RPMI7951 (cell line): ENCODE measurements around the gene CIRBP. TPM values are rescaled to one million over a fixed set of nuclear protein-coding genes. Genes with fewer than 3 reads are reported as not detected.

Experiments
- DNase-seq: peaks from one replicate; pipeline ENCODE4 v3.0.0-alpha.2; 2012; ENCODE audit warnings: low read depth
- total RNA-seq: library from RNA; depleted of rRNA; stranded (reverse); fragments of >200 nt; shearing (Covaris generic); gene quantifications from 2 replicates; pipeline ENCODE4 v1.2.3, GENCODE V29; 2014

Gene CIRBP
- total RNA-seq, 1 experiment from 2014 or later = 44.2 TPM

DNA sequence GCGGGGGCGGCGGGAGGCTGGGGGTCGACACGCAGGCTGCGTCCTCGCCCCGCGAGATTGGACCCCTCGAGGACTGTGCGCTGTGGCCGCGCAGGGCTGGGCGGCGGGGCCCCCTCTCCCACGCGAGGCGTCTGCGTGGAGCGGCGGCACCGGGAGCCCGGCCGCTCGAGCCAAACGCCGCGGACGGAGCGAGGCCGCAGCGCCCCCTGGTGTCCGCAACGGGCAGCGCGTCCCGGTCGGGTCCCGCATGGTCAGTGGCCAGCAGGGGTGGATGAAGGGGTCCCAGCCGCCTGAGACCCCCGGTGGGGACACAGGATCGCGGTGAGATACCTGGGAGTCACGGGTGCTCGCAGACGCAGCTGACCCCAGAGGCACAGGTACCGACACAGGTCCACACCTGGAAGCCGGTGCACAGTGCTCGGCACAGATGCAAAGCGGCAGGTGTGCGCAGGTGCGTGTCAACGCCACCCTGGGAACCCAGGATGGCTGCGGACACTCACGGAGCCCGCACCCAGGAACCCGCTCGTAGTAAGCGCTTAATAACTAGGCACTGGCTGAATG lies 2.1 kb upstream of the CIRBP start:
- peak; percentile 58 for DNase-seq

DNA sequence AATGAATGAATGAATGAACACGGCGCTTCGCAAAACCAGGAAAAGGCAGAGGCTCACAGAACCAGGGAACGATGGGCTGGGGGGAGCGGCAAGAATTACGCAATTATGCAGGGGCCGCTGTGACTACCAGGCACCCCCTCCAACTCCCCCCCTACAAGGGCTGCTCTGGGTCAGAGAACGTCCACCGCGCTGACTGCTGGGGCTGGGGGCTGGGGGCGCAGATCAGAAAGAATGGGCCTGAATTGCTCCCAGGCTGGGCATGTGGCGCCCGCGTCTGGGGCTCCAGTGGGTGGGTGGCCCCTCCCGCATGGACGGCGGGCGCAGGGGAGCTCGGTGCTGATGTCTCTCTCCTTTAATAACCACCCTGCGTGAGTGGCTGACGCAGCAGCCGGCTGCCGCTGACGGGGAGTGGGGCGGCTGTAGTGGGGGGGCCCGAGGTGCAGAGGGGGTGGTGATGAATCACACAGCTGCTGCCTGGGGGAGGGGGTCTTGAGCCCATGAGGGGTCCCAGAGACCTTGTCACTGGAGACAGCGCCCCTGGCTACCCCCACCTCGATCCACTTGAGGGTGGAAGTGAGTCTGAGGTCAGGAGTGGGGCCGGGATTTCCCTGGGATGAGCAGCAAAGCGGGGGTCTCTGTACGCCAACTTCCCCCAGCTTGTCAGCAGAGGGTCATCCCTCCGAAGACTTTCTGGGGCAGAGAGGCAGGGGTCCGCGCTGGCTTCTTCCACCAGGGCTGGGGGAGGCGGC lies 1.5 kb upstream of the CIRBP start:
- no peak for DNase-seq

DNA sequence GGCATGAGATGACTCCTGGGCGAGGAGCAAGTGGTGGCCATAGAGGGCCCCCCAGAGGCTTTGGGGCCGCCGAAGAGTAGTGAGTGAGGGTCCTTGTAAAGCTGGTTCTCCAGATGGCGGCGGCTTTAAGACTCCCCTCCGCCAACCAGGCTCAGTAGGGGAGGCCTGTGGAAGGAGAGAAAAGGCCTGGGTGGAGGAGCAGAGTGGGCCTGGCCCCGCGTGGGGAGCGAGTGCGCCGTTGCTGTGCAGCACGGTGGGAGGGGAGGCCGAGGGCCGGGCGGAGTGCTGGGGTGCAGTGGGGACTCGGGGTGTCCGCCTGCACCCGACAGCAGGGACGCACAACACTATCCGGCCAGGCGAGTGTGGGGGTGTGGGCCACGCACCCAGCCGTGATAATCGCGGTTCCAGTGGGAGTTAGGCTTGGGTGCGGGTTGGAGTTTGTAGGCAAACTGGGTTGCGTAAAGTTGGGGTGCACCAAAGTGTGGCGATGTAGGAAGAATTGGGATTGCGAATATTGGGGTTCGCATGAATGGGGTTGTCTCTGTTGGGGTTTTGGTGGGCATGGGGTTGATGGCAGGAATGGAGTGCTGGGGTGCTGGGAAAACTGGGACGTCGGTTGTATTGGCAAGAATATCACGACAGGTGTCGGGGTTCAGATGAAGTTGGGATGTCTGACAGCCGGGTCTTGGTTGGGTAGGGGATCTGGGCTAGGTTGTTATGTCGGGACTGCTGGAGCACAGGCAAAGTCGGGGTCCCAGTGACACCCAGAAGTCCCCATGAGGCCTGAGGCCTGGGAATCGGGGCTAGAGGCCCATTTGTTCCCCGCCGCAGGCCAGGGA lies 687 bp upstream of the CIRBP start:
- no peak for DNase-seq

DNA sequence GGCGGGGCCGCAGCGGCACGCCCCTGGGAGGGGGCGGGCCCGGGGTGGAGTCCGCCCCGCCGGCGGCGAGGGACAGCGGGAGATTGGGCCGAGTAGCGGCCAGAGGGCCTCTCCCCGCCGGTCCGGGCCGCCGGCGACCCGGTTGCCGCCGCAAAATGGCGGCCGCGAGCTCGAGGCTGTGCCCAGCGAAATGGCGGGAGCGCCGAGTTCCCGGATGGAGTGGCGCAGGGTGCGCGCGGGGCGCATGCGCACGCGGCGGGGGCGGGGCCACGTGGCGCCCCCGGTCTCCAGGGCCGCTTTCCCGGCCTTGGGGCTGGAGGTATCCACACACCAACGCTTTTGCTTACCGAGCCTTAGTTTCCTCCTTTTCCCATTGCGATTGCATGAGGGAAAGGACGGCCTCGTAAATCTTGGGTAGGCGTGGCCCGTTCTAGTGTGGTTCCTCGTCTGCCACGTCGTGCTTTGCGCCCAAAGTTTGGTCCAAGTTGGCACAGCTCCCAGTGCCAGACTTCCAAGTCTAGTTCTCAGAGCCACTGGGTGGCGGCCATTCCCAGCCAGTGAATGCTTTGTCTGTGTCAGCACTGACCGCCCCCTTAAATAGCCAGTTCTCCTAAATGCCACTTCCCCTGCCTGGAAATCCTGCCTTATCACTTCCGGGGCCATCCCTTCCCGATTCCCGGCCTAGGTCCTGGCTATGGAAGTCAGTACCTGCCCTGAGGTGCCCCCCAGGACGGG lies 513 bp downstream of the CIRBP start:
- peak; percentile 92 for DNase-seq

DNA sequence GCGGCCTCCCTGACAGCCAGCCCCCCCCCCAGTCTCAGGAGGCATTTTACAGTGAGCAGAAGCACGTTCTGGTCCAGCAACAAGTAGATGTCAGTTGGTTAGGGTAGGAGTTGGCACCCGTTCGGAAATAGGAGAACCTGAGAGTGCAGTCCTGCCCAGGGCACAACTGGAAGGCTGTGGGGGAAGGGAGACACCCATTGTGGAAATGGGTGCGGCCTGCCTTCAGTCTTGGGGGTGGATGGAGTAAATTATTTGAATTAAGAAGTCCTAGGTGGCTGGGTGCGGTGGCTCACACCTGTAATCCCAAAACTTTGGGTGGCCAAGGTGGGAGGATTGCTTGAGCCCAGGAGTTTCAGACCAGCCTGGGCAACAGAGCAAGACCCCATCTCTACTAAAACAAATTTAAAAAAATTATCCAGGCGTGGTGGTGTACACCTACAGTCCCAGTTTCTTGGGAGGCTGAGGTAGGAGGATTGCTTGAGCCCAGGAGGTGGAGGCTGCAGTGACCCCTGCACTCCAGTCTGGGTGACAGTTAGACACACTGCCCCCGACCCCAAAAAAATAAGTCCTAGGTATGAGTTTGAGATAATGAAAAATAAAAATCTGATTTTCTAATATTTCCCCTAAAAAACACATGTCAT lies 1.2 kb downstream of the CIRBP start:
- DNase-seq = no peak

DNA sequence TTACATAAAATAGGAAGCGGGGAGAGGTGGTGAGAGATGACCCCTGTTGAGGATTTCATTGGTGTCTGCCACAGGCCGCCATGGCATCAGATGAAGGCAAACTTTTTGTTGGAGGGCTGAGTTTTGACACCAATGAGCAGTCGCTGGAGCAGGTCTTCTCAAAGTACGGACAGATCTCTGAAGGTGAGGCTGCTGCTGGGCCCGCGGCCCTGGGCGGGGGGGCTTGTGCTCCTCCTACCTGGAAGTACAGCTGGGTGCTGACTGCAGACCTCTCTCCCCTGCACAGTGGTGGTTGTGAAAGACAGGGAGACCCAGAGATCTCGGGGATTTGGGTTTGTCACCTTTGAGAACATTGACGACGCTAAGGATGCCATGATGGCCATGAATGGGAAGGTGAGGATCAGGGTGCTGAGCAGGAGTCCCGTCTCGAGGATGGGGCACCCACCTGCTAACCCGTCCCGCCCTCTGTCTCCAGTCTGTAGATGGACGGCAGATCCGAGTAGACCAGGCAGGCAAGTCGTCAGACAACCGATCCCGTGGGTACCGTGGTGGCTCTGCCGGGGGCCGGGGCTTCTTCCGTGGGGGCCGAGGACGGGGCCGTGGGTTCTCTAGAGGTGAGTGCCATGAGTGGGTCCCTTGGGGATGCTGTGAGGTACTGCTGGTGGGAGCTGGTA lies 1.9 kb downstream of the CIRBP start:
- DNase-seq = no peak

DNA sequence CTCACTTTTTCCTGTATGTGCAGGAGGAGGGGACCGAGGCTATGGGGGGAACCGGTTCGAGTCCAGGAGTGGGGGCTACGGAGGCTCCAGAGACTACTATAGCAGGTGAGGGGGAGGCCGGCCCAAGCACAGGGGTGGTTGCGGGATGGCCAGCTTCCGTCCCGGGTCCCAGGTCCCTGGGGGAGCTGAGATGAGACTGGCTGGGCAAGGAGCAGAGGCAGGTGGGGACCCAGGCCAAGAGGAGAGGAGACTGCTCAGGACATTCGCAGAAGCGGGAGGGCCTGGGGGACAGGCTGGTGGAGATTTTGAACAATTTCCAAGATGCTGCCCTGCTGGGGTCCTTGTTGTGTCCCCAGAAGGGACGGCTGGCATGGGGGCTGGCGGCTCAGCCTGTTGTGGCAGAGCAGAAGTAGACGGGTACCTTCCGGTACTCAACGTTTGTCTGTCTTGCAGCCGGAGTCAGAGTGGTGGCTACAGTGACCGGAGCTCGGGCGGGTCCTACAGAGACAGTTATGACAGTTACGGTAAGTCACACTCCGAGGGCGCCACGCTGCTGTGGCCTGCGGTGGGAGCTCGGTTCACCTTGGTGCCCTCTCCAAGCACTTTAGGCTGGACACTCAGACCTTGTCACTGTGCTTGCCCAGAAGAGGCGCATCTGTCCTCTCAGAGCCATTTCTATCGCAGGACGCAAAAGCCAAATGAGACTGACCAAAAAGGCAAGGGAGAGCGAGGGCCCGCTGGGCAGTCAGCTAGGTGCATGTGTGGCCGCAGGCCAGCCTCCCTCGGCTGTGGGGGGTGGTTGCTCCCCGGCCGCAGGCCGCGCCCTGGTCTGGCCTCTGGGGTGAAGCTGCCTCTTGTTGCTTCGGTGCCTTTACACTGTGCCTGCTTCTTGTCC lies 2.6 kb downstream of the CIRBP start:
- DNase-seq = no peak

DNA sequence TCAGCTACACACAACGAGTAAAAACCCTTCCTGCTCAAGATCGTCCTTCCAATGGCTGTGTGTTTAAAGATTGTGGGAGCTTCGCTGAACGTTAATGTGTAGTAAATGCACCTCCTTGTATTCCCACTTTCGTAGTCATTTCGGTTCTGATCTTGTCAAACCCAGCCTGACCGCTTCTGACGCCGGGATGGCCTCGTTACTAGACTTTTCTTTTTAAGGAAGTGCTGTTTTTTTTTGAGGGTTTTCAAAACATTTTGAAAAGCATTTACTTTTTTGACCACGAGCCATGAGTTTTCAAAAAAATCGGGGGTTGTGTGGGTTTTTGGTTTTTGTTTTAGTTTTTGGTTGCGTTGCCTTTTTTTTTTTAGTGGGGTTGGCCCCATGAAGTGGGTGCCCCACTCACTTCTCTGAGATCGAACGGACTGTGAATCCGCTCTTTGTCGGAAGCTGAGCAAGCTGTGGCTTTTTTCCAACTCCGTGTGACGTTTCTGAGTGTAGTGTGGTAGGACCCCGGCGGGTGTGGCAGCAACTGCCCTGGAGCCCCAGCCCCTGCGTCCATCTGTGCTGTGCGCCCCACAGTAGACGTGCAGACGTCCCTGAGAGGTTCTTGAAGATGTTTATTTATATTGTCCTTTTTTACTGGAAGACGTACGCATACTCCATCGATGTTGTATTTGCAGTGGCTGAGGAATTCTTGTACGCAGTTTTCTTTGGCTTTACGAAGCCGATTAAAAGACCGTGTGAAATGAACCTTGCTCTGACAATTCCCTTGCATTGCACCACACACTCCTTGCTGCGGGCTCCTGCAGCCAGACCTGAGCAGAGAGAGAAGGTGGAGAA lies 3.5 kb downstream of the CIRBP start:
- DNase-seq = no peak

GRCh38 chr19:1273263-1274041 lies 4.3 kb downstream of the CIRBP start:
- DNase-seq = no peak

- no peak for DNase-seq
These were observed 5.1 kb downstream of the CIRBP start for GRCh38 chr19:1274081-1274851.

- no peak for DNase-seq
These were observed 5.7 kb downstream of the CIRBP start for GRCh38 chr19:1274852-1275259.

DNA sequence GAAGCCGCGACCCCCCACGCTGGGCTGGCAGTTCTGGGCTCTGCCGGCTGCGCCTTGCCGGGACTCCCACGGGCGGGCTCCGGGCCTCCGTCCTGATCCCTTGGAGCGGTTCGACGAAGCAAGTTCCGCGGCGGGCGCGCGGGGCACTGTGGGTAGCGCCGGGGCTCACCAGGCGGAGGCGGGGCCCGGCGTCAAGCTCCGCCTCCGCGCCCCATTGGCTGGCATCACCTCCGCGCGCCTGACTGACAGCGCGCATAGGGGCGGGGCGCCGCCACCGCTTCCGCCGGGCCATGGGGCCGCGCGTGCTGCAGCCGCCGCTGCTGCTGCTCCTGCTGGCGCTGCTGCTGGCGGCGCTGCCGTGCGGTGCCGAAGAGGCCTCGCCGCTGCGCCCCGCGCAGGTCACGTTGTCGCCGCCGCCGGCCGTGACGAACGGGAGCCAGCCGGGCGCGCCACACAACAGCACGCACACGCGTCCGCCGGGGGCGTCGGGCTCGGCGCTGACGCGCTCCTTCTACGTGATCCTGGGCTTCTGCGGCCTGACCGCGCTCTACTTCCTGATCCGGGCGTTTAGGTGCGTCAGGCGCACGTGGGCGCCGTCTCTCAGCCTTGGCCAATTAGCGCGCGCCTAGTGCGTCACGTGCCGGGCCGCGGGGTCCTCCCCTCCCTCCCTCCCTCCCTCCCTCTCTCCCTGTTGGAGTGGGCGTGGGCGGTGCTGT lies 6.3 kb downstream of the CIRBP start, which contains the start of gene FAM174C:
Gene FAM174C, plus strand, starts transcription at position 271 of the 716 bp plus-strand sequence. Its CDS starts 20 bp downstream, at position 291.
- peak; percentile 96 for DNase-seq

- DNase-seq = no peak
These were observed 7.0 kb downstream of the CIRBP start for GRCh38 chr19:1275976-1276627.

DNA sequence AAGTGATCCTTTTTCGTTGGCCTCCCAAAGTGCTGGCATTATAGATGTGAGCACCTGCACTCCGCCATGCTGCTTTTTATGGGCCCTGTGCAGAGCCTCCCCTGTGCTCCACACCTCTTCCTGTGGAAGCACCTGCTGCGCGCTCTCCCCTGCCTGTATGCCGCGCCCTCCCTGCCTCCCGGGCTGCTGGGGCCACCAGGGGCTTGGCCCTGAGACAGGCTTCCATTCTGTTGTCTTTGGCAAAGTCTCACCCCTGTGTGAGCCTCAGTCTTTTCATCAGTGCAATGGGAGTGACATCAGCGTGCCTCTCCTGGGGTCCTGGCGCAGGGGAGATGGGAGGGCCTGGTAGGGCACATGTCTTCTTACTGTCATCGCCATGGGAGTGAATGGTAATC lies 7.5 kb downstream of the CIRBP start:
- no peak for DNase-seq

DNA sequence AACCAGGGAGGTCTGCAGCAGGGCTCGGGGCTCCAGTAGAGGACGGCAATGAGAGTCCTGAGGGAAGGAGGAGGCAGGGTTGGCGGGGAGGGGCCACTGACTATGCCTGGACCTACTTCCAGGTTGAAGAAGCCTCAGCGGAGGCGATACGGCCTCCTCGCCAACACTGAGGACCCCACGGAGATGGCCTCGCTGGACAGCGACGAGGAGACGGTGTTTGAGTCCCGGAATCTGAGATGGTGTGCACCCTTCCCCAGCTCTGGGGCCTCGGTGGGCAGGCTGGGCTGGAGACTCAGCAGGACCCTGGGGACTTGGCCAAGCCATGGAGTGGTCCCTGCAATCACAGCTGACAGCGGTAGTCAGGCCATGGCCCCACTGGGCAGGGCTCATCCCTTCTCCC lies 7.9 kb downstream of the CIRBP start:
- no peak for DNase-seq

GRCh38 chr19:1278074-1278473 lies 8.9 kb downstream of the CIRBP start:
- no peak for DNase-seq
